ENCODE measurements around the gene MED9. TPM values are rescaled to one million over a fixed set of nuclear protein-coding genes. Genes with fewer than 3 reads are reported as not detected.

MED9 gene
- total and polyA plus RNA-seq, 2 of the 4 experiments (the other 2 are of a cell fraction), result 6.1 to 10.1 TPM

GRCh38 chr17:17511293-17511741 lies 34.5 kb downstream of the MED9 start:
- no peak overlapping the region for H3K56ac ChIP-seq (ENCODE audit: extremely low read depth, insufficient read depth, low read length)
- no peak overlapping the region for H4K5ac ChIP-seq (ENCODE audit: low read depth, low read length)
- TF ChIP-seq CTCF (conservative IDR thresholded peaks at IDR 0.05; ENCODE audit: low read depth, low read length) (no peak), RAD21 (IDR thresholded peaks at IDR 0.05; ENCODE audit: low read length) (no peak), MXI1 (IDR thresholded peaks at IDR 0.05; ENCODE audit: borderline replicate concordance, low read depth, low read length) (no peak)
- TF ChIP-seq, protein P1, sequence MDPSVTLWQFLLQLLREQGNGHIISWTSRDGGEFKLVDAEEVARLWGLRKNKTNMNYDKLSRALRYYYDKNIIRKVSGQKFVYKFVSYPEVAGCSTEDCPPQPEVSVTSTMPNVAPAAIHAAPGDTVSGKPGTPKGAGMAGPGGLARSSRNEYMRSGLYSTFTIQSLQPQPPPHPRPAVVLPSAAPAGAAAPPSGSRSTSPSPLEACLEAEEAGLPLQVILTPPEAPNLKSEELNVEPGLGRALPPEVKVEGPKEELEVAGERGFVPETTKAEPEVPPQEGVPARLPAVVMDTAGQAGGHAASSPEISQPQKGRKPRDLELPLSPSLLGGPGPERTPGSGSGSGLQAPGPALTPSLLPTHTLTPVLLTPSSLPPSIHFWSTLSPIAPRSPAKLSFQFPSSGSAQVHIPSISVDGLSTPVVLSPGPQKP (IDR thresholded peaks at IDR 0.05; ENCODE audit: borderline replicate concordance, low read depth, low read length), result no peak
- no peak overlapping the region for H3K27ac ChIP-seq (ENCODE audit: insufficient read depth, low read length)
- H2AK9ac ChIP-seq (replicated peaks; ENCODE audit: low read depth, low read length, poor library complexity), result peak overlapping the region; percentile 19
- no peak for DNase-seq
- peaks cover 9% of the 10 kb centered on the region for H3K4me1 ChIP-seq (ENCODE audit: control insufficient read depth, insufficient read depth, low read length)
- dilution Hi-C loops (cut with HindIII; ENCODE audit: low sequenced_read_pairs, unreplicated experiment) (no loop called here), in situ Hi-C loops (cut with MboI; ENCODE audit: low sequenced_read_pairs) (no loop called here), intact Hi-C loops (cut with micrococcal nuclease) (no loop called here)
- H3K9ac ChIP-seq (ENCODE audit: low read depth, low read length), result no peak overlapping the region
- no TSS peak for BruUV-seq (replicated peaks)
- ATAC-seq (ENCODE audit: low read depth), result no peak
- ChIA-PET CTCF (interaction anchor here (1.1 kb wide), 1 partner anchor 14 kb away, joined by 4 read pairs; no protein-coding TSS in a partner anchor), POLR2A (ENCODE audit: unreplicated experiment) (interaction anchor here (1.2 kb wide), 1 partner anchor 15 kb away, joined by 4 read pairs; the partner anchor contains the start of gene RASD1)
- no peak overlapping the region for H3K4me3 ChIP-seq (ENCODE audit: insufficient read depth, low read depth, low read length)
- H3K4me2 ChIP-seq (ENCODE audit: low read depth, low read length), result no peak overlapping the region
- no peaks in the 10 kb centered on the region for H3K36me3 ChIP-seq (ENCODE audit: control insufficient read depth, insufficient read depth, low read length)
- H3K18ac ChIP-seq (ENCODE audit: low read depth, low read length), result no peak overlapping the region
- no peaks in the 10 kb centered on the region for H3K9me3 ChIP-seq (ENCODE audit: control insufficient read depth, insufficient read depth, low read length)
- 0 out of 2 replicates have a peak overlapping the region, but pooled peaks have one; percentile 46 for H2AK5ac ChIP-seq (ENCODE audit: low read depth, low read length)
- H3K23ac ChIP-seq (ENCODE audit: low read depth, low read length), result no peak overlapping the region
- no peak overlapping the region for H2BK20ac ChIP-seq (ENCODE audit: low read depth, low read length)
- no peak overlapping the region for H2BK120ac ChIP-seq (ENCODE audit: low read depth, low read length)
- H2BK15ac ChIP-seq (ENCODE audit: low read depth, low read length), result no peak overlapping the region
- peaks cover 4% of the 10 kb centered on the region; the same call in 1 of the 2 replicates for H3K9me1 ChIP-seq (ENCODE audit: insufficient read depth, low read length)
- peak overlapping the region; percentile 32 for H2AFZ ChIP-seq (replicated peaks; ENCODE audit: low read length, poor library complexity)
- no peak overlapping the region for H4K8ac ChIP-seq (ENCODE audit: low read depth in 2 of 2, low read length in 2 of 2)
- peaks cover 2% of the 10 kb centered on the region; the same call in 1 of the 2 replicates for H3K27me3 ChIP-seq (ENCODE audit: control insufficient read depth, insufficient read depth, low read length)
- H3K14ac ChIP-seq (replicated peaks; ENCODE audit: low read depth, low read length), result no peak overlapping the region
- no peak overlapping the region for H2BK5ac ChIP-seq (ENCODE audit: low read depth, low read length, poor library complexity, severe bottlenecking)
- H4K91ac ChIP-seq (ENCODE audit: insufficient read depth, low read depth, low read length), result no peak overlapping the region
- WGBS, 2 experiments (ENCODE audit: extremely low coverage in 2 of 2, insufficient read length in 1 of 2), result 77% methylated on average over 4 of the region's 12 CpGs; no CpG with 5 or more reads in 1 of the 2 experiments
- H3K79me1 ChIP-seq (ENCODE audit: low read depth in 1 of 2, low read length in 2 of 2), result no peaks in the 10 kb centered on the region
- peaks cover 28% of the 10 kb centered on the region for H4K20me1 ChIP-seq (ENCODE audit: insufficient read depth, low read length)
- H3K4ac ChIP-seq (ENCODE audit: low read depth, low read length), result no peak overlapping the region
